ENCODE results near the gene SORCS2. TPM values are rescaled to one million over a fixed set of nuclear protein-coding genes. Genes with fewer than 3 reads are reported as not detected.

SORCS2 gene
- total and polyA plus RNA-seq, 4 donors: 2.2 to 7.7 (median 2.5) TPM

DNA sequence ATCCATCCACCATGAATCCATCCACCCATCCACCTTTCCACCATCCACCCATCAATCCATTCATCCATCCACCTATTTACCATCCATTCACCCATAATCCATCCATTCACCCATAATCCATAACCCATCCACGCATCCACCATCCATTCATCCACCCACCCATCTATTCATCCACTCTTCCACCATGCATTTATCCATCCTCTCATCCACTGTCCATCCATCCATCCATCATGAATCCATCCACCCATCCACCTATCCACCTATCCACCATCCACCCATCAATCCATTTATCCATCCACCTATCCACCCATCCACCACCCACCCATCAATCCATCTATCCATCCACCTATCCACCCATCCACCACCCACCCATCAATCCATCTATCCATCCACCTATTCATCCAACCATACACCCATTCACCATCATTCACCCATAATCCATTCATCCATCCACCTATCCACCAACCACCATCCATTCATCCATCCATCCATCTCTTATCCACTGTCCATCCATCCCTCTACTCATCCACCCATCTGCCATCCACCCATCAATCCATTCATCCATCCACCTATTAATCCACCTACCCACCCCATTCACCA, 422.1 kb downstream of the SORCS2 start:
- no peaks in the 10 kb centered on the region for H3K36me3 ChIP-seq (ENCODE audit: control insufficient read depth in 4 of 4, insufficient read depth in 4 of 4, low read length in 4 of 4)
- H3K9ac ChIP-seq (ENCODE audit: insufficient read depth in 1 of 2, low read length in 2 of 2): no peak overlapping the region
- no peak for ATAC-seq (ENCODE audit: insufficient read depth, low FRiP score)
- peaks cover 0 to 38% (median 0%) of the 10 kb centered on the region in 3 donors for H3K27me3 ChIP-seq (ENCODE audit: control insufficient read depth in 3 of 3, insufficient read depth in 3 of 3, low read length in 2 of 3)
- 92 to 95% methylated on average over 1 of the region's 1 CpG for WGBS, 2 donors
- TF ChIP-seq, protein P1, sequence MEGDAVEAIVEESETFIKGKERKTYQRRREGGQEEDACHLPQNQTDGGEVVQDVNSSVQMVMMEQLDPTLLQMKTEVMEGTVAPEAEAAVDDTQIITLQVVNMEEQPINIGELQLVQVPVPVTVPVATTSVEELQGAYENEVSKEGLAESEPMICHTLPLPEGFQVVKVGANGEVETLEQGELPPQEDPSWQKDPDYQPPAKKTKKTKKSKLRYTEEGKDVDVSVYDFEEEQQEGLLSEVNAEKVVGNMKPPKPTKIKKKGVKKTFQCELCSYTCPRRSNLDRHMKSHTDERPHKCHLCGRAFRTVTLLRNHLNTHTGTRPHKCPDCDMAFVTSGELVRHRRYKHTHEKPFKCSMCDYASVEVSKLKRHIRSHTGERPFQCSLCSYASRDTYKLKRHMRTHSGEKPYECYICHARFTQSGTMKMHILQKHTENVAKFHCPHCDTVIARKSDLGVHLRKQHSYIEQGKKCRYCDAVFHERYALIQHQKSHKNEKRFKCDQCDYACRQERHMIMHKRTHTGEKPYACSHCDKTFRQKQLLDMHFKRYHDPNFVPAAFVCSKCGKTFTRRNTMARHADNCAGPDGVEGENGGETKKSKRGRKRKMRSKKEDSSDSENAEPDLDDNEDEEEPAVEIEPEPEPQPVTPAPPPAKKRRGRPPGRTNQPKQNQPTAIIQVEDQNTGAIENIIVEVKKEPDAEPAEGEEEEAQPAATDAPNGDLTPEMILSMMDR (IDR thresholded peaks at IDR 0.05; ENCODE audit: control extremely low read depth, extremely low read depth): no peak
- no peak overlapping the region for H3K4me3 ChIP-seq
- H3K9me3 ChIP-seq (ENCODE audit: control insufficient read depth in 4 of 4, insufficient read depth in 3 of 4, low read length in 3 of 4): no peaks in the 10 kb centered on the region
- no peak for DNase-seq
- H3K27ac ChIP-seq (ENCODE audit: low read depth in 1 of 2, low read length in 1 of 2): no peak overlapping the region
- no peaks in the 10 kb centered on the region for H3K4me1 ChIP-seq (ENCODE audit: control insufficient read depth in 5 of 5, insufficient read depth in 5 of 5, low read length in 5 of 5)

DNA sequence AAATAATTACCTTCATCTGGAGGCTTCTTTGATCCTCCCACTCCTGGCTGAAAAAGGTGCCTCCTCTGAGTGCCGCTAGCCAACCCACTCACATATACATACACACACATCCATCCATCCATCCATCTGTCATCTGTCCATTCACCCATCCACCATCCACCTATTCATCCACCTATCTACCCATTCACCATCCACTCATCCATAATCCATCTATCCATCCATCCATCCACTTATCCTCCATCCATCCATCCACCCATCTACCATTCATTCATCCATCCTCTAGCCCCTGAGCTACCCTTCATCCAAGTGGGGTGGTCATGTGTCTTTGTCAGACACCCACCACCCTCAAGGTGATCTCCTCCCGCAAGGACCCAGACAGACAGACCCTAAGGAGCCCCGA, 423.9 kb downstream of the SORCS2 start:
- no peak overlapping the region for H3K4me3 ChIP-seq
- no peak overlapping the region for H3K27ac ChIP-seq (ENCODE audit: low read depth in 1 of 2, low read length in 1 of 2)
- no peaks in the 10 kb centered on the region for H3K4me1 ChIP-seq (ENCODE audit: control insufficient read depth in 5 of 5, insufficient read depth in 5 of 5, low read length in 5 of 5)
- DNase-seq (no peak), ATAC-seq (ENCODE audit: insufficient read depth, low FRiP score) (no peak)
- TF ChIP-seq, protein P1 (IDR thresholded peaks at IDR 0.05; ENCODE audit: control extremely low read depth, extremely low read depth): no peak
- H3K27me3 ChIP-seq (ENCODE audit: control insufficient read depth in 3 of 3, insufficient read depth in 3 of 3, low read length in 2 of 3): peaks cover 0 to 35% (median under 1%) of the 10 kb centered on the region in 3 donors
- peaks cover 0 to 1% (median 0%) of the 10 kb centered on the region in 4 donors for H3K9me3 ChIP-seq (ENCODE audit: control insufficient read depth in 4 of 4, insufficient read depth in 3 of 4, low read length in 3 of 4)
- H3K9ac ChIP-seq (ENCODE audit: insufficient read depth in 1 of 2, low read length in 2 of 2): no peak overlapping the region
- 90 to 93% methylated on average over 3 of the region's 3 CpGs for WGBS, 2 donors
- no peaks in the 10 kb centered on the region for H3K36me3 ChIP-seq (ENCODE audit: control insufficient read depth in 4 of 4, insufficient read depth in 4 of 4, low read length in 4 of 4)

DNA sequence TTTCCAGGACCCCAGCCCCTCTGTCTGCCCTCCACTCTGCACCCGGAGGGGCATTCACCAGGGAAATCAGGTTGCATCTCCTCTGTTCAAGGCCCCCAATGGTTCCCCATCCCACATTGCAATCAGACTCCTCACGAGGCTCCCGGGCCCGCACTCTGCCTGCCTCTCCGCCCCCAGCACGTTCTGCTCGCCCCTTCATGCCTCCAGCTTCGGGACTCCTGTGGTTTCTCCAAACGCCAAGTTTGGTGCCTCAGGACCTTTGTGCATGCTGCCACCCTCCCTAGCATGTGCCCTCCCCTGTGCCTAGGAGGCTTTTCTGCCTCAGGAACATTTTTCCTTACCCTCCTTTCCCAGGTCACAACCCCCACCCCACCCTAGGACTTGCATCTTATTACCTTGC, 426.0 kb downstream of the SORCS2 start:
- DNase-seq (no peak), ATAC-seq (ENCODE audit: insufficient read depth, low FRiP score) (no peak)
- peaks cover 0 to 1% (median 0%) of the 10 kb centered on the region in 4 donors for H3K9me3 ChIP-seq (ENCODE audit: control insufficient read depth in 4 of 4, insufficient read depth in 3 of 4, low read length in 3 of 4)
- no peak overlapping the region for H3K9ac ChIP-seq (ENCODE audit: insufficient read depth in 1 of 2, low read length in 2 of 2)
- peaks cover 0 to 42% (median 3%) of the 10 kb centered on the region in 3 donors for H3K27me3 ChIP-seq (ENCODE audit: control insufficient read depth in 3 of 3, insufficient read depth in 3 of 3, low read length in 2 of 3)
- H3K4me3 ChIP-seq: no peak overlapping the region
- H3K4me1 ChIP-seq (ENCODE audit: control insufficient read depth in 5 of 5, insufficient read depth in 5 of 5, low read length in 5 of 5): no peaks in the 10 kb centered on the region
- 84 to 86% methylated on average over 9 of the region's 9 CpGs for WGBS, 2 donors
- H3K36me3 ChIP-seq (ENCODE audit: control insufficient read depth in 4 of 4, insufficient read depth in 4 of 4, low read length in 4 of 4): no peaks in the 10 kb centered on the region
- TF ChIP-seq, protein P1 (IDR thresholded peaks at IDR 0.05; ENCODE audit: control extremely low read depth, extremely low read depth): no peak
- H3K27ac ChIP-seq (ENCODE audit: low read depth in 1 of 2, low read length in 1 of 2): no peak overlapping the region
